GM18508 (cell line): ENCODE data around the gene ZMYM1.

Source experiments
- ATAC-seq: cut with Tn5 transposase; IDR thresholded peaks from one replicate; pipeline ENCODE4 v1.9.1; 2021; ENCODE audit warnings: moderate number of reproducible peaks; ENCODE audit not compliant: insufficient read depth, unreplicated experiment

ZMYM1 gene

GRCh38 chr1:35151220-35151619 lies 72.0 kb downstream of the ZMYM1 start:
- no peak for ATAC-seq

- ATAC-seq = no peak
Observed at GRCh38 chr1:35164893-35165292, 85.7 kb downstream of the ZMYM1 start.
